GM23248 (cell line): ENCODE results near the gene HSF5.

Experiments used
- EZH2 ChIP-seq: fragments of 200-600 bp; sonication (generic); IDR thresholded peaks from 2 replicates; pipeline ENCODE4 v1.6.1; 2018; ENCODE audit warnings: antibody characterized with exemption, mild to moderate bottlenecking; ENCODE audit not compliant: insufficient read depth, poor library complexity, severe bottlenecking
- EZH2phosphoT487 ChIP-seq: fragments of 200-600 bp; sonication (generic); IDR thresholded peaks from 2 replicates; pipeline ENCODE4 v1.6.1; 2018; ENCODE audit warnings: antibody characterized with exemption, moderate library complexity, mild to moderate bottlenecking, low read depth; ENCODE audit not compliant: insufficient read depth

DNA sequence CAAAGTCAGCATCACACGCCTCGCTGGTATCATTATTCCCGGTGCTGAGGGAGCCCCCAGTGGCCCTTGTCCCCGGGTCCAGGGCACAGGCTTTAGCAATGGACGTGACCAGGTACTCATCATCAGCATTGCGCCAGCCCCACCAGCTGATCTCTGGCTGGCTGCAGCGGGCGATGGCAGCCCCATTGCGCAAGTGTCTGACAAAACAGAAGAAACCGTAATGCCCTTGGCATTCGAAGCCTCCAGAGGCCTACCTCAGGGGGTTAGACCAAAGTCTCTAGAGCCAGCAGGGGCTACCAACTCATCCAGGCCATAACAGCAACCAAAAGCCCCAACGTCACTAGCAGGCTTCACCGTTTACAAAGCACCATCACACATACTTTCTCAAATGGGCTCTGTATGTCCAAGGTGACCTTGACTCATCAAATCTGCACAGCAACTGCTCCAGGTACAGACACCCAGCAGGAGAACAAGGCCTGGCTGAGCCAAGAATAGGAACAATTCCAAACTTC is 19.0 kb upstream of the HSF5 start:
- no peak for TF ChIP-seq EZH2
- no peak for TF ChIP-seq EZH2phosphoT487
